ENCODE measurements around the gene HES7. TPM values are rescaled to one million over a fixed set of nuclear protein-coding genes. Genes with fewer than 3 reads are reported as not detected.

The HES7 gene
- total RNA-seq, 6 experiments from 2014 or later: not detected

DNA sequence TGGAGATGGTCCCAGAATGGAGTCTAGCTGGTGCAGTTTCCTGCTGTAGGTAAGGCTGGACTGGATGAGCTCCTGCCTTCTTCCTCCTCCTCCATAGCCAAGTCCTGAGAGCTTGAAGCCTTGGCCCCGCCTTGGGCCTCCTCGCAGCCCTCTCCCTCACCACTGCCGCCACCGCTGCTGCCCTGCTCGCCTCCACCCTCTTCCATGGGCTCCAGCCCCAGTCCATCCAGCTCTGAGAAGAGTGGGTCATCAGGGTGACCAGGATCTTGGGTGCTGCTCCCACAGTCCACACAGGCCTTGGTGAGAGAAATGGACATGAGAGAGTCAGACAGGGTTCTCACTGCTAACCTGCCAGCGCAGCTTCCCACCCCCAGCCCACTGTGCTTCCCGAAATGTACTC is 17.1 kb upstream of the HES7 start:
- WGBS (ENCODE audit: insufficient coverage, low coverage, low lambda C conversion rate, missing lambda C conversion rate): 87% methylated on average over 5 of the region's 7 CpGs
- no peak overlapping the region for H3K27ac ChIP-seq

DNA sequence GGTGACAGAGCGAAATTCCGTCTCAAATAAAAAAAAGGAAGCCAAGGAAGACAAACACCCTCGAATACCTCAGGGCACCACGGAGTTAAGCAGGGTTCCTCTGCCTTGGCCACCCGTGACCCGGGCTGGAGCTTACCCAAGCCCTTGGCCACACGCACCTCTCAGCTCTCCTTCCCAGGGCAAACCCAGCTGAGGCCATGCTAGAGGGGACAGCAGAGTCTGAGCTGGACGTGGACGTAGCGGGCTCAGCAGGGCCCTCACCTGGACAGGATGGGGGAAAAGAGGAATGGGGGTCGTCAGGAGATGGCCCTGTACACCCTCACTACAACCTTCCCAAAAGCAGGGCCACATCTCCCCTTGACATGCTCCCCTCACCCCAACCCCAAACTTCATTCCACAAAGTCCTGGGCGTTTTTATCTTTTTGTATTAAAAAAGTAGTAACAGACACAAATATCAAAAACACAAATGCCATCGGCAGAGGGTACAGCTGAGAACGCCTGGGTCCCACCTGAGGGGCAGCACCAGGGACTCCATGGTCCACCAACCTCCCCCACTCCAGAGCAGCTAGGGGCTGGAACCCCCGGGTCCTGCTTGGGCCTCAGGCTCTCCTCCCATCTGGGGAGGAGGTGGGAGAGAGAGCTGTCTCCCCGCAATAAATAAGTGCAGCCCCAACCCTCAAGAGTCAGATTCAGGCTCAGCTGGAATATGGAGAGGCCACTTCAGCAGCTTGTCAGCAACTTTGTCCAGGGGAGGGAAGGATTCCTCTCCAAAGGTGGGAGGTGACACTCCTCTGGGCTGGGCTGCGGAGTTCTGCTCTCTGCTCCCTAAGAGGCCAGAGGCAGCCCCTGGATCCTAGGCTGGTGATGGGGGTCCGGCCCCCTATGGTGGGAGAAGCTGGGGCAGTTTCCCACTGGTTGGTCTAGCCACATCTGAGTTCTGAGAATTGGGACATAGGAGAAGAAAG is 16.4 kb upstream of the HES7 start:
- 67% methylated on average over 11 of the region's 18 CpGs for WGBS (ENCODE audit: insufficient coverage, low coverage, low lambda C conversion rate, missing lambda C conversion rate)
- H3K9me3 ChIP-seq: no peaks in the 10 kb centered on the region
- DNase-seq (peak in 2 of 3 donors; percentile 50 to 58), ATAC-seq (no peak)
- peaks cover 25 to 62% (median 56%) of the 10 kb centered on the region in 4 donors for H3K36me3 ChIP-seq
- H3K27ac ChIP-seq: peak overlapping the region in 1 of 3 donors; percentile 76
- H3K4me1 ChIP-seq: peaks cover 0 to 9% (median 1%) of the 10 kb centered on the region in 4 donors
- H3K27me3 ChIP-seq: no peaks in the 10 kb centered on the region
- H3K4me3 ChIP-seq: no peak overlapping the region
- intact Hi-C loops (cut with DNase I): no loop called here
- TF ChIP-seq POLR2A (IDR thresholded peaks at IDR 0.05) (no peak), CTCF (IDR thresholded peaks at IDR 0.05) (no peak)

More for the DNA sequence above, 17.1 kb upstream of the HES7 start:
- intact Hi-C loops (cut with DNase I): no loop called here
- peaks cover 25 to 69% (median 63%) of the 10 kb centered on the region in 4 donors for H3K36me3 ChIP-seq
- H3K9me3 ChIP-seq: no peaks in the 10 kb centered on the region
- H3K4me1 ChIP-seq: peaks cover 0 to 9% (median 1%) of the 10 kb centered on the region in 4 donors
- DNase-seq: no peak
- no peak for TF ChIP-seq POLR2A (IDR thresholded peaks at IDR 0.05)
- TF ChIP-seq CTCF (IDR thresholded peaks at IDR 0.05): no peak
- H3K4me3 ChIP-seq: no peak overlapping the region
- no peak for ATAC-seq
- no peaks in the 10 kb centered on the region for H3K27me3 ChIP-seq

DNA sequence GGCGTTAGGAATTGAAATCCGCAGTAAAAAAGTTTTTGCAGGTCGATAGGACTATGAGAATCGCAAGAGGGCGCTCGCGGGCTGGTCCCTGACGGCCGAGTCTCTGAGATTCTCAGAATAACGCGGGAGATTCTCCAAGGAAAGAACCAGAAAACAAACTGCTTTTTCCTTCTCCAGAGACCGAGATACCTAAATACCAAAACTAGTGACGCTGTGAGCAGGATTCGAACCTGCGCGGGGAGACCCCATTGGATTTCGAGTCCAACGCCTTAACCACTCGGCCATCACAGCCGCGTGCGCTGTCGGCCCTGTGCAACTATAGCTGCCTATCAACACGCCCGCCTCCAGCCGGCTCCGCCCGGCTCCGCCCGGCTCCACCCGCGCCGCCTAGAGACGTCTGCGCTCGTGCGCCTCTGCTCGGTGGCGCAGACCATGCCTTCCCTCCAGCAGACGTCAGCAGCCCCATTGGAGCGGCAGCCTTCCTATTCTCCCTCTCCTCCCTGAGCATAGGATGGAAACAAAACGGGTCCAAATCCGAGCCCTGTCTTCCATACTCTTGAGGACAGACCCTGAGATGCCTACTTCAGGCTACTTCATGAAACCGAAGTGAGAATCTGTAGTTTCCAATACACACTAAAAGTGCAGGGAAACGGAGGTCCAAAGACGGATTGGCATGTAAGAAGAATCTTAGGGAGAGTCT is 14.9 kb upstream of the HES7 start:
- no peak overlapping the region for H3K4me3 ChIP-seq
- intact Hi-C loops (cut with DNase I): no loop called here
- H3K4me1 ChIP-seq: peaks cover 0 to 9% (median 1%) of the 10 kb centered on the region in 4 donors
- peak overlapping the region in 2 of 3 donors; percentile 76 for H3K27ac ChIP-seq
- ATAC-seq (peak; percentile 87 to 93 (median 88)), DNase-seq (peak; percentile 84 to 92 (median 91))
- TF ChIP-seq CTCF (IDR thresholded peaks at IDR 0.05) (peak; percentile 76 to 82 (median 82)), POLR2A (IDR thresholded peaks at IDR 0.05) (peak; percentile 68)
- H3K9me3 ChIP-seq: no peaks in the 10 kb centered on the region
- 2% methylated on average over 36 of the region's 46 CpGs for WGBS (ENCODE audit: insufficient coverage, low coverage, low lambda C conversion rate, missing lambda C conversion rate)
- no peaks in the 10 kb centered on the region for H3K27me3 ChIP-seq
- H3K36me3 ChIP-seq: peaks cover 19 to 46% (median 42%) of the 10 kb centered on the region in 4 donors

- TF ChIP-seq CTCF (IDR thresholded peaks at IDR 0.05): no peak
- TF ChIP-seq POLR2A (IDR thresholded peaks at IDR 0.05): no peak
Observed at GRCh38 chr17:8138374-8138671, 14.4 kb upstream of the HES7 start.

More at GRCh38 chr17:8138374-8138671, 14.4 kb upstream of the HES7 start:
- DNase-seq (no peak), ATAC-seq (no peak)
- no peak overlapping the region for H3K4me3 ChIP-seq
- peak overlapping the region in 2 of 3 donors; percentile 76 for H3K27ac ChIP-seq
- no peaks in the 10 kb centered on the region for H3K27me3 ChIP-seq
- H3K36me3 ChIP-seq: peaks cover 19 to 42% (median 38%) of the 10 kb centered on the region in 4 donors
- intact Hi-C loops (cut with DNase I): no loop called here
- 18% methylated on average over 7 of the region's 7 CpGs for WGBS (ENCODE audit: insufficient coverage, low coverage, low lambda C conversion rate, missing lambda C conversion rate)
- peaks cover 0 to 9% (median 1%) of the 10 kb centered on the region in 4 donors for H3K4me1 ChIP-seq
- H3K9me3 ChIP-seq: no peaks in the 10 kb centered on the region
